SK-N-DZ (cell line): ENCODE measurements around the gene EP400.

Source experiments
- DNase-seq: peaks from one replicate; pipeline ENCODE4 v3.0.0-alpha.2; 2015; ENCODE audit warnings: low spot score

The EP400 gene

DNA sequence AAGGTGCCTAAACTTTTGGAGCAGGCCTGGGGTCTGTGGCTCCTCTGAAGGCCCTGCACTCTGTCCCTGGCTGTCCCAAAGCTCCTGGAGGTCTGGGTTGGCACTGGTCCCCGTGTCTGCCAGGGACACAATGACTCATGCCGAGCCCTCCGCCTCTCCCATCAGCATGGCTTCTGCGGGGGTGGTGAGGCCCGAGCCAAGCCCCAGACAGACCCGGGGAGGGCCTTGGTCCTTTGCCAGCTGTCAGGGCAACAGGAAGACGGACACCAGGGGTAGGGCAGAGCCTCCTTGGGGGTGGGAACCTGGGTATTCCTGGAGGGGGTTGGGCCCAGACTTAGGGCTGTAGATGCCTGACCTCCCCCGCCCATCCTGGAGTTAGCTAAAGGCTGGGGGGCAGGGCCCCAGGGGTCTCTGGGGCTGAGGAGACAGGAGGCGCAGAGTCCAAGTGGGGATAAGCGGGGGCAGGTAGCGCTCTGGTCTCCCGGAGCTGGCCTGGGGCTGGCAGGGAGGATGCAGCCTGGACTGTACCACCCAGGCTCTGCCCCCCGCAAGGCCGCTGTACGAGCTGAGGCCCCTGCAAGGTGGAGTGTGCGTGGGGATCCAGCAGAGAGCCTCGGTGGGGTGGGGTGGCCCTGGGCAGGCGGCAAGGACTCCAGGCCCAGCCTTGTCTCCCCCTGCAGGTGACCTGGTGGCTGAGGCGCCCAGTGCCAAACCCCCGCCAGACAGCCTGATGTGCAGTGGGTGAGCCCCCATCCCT lies 37.0 kb upstream of the EP400 start:
- no peak for DNase-seq

GRCh38 chr12:131913666-131914065 lies 36.1 kb upstream of the EP400 start:
- DNase-seq: no peak

- DNase-seq: no peak
Measured at GRCh38 chr12:131914179-131914702, 35.5 kb upstream of the EP400 start.

DNA sequence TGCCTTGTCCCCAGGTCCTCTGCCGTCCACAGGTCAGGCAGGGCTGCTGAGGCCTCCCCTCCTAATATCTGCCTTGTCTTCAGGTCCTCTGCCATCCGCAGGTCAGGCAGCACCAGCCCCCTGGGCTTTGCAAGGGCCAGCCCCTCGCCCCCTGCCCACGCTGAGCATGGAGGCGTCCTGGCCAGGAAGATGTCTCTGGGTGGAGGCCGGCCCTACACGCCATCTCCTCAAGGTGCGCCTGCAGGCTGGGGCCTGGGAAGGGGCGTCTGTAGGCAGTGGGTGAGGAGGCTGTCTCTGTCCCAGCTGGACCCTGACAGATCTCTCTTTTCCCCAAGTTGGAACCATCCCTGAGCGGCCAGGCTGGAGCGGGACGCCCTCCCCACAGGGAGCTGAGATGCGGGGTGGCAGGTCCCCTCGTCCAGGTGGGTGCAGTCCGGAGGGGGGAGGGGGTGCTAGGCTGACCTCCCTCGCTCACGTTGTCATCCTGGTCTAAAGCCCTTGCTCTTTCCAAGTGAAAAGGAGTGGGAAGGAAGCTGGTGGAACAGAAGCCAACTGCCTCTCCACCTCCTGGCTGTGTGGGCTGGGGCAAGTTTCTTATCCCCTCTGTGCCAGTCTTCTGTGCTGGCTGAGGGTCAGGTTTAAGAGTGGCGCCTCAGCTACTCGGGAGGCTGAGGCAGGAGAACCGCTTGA lies 34.6 kb upstream of the EP400 start:
- DNase-seq: no peak

DNA sequence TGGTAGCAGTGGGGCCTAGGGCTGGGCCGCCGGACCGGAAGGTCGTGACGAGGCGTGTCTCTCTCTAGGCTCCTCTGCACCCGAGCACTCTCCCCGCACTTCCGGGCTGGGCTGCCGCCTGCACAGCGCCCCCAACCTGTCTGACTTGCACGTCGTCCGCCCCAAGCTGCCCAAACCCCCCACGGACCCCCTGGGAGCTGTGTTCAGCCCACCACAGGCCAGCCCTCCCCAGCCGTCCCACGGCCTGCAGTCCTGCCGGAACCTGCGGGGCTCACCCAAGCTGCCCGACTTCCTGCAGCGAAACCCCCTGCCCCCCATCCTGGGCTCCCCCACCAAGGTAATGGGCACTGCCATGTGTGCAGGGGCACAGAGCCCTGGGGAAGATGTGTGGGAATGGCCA lies 33.9 kb upstream of the EP400 start:
- no peak for DNase-seq

- no peak for DNase-seq
Measured at GRCh38 chr12:131916306-131917138, 33.2 kb upstream of the EP400 start.

- DNase-seq: no peak
Measured at GRCh38 chr12:131917139-131917710, 32.5 kb upstream of the EP400 start.

- no peak for DNase-seq
Measured at GRCh38 chr12:131917711-131918306, 31.9 kb upstream of the EP400 start.

DNA sequence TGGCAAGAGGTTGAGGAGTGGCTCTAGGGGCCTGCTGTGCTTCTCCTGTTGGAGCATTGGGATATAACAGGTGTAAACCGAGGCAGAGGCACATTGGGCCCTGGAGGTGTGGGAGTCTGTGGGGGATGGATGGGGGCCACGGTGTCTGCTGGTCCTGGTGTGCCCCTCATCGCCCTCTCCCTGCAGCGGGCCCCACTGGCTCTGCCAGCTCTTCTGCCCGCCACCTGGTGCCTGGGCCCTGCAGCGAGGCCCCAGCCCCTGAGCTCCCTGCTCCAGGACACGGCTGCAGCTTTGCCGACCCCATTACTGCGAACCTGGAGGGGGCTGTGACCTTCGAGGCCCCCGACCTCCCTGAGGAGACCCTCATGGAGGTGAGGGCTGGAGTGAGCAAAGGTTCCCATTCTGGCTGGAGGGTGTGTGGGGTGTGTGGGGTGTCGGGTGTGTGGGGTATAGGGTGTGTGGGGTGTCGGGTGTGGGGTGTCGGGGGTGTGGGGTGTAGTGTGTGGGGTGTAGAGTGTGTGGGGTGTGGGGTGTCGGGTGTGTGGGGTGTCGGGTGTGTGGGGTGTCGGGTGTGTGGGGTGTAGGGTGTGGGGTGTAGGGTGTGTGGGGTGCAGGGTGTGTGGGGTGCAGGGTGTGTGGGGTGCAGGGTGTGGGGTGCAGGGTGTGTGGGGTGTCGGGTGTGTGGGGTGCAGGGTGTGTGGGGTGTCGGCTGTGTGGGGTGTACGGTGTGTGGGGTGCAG lies 31.3 kb upstream of the EP400 start:
- no peak for DNase-seq

DNA sequence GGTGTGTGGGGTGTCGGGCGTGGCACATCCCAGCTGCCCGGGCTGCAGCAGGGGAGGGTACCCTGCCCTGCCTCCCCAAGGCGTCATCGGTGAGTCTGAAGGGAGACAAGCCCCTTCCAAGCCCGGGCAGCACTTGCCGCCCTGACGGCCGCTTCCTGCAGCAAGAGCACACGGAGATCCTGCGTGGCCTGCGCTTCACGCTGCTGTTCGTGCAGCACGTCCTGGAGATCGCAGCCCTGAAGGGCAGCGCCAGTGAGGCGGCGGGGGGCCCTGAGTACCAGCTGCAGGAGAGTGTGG lies 30.7 kb upstream of the EP400 start:
- no peak for DNase-seq

GRCh38 chr12:131919366-131920156 lies 30.2 kb upstream of the EP400 start:
- DNase-seq: no peak

DNA sequence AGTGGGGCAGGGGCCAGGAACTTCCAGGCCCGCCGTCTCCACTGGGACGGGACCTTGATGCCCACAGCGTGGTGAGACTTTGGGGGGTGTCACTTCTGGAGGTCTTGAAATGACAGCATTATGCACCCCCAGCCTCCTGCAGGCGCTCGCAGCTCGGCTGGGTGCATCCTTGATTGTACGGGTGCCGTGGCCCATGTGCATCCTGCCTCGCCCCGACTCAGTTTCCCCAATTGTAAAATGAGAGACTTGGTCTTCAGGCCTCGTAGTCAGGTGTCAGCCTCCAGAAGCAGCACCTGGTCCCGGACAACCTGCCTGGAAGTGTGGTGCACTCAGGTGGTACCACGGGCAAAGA lies 29.6 kb upstream of the EP400 start:
- DNase-seq: no peak

DNA sequence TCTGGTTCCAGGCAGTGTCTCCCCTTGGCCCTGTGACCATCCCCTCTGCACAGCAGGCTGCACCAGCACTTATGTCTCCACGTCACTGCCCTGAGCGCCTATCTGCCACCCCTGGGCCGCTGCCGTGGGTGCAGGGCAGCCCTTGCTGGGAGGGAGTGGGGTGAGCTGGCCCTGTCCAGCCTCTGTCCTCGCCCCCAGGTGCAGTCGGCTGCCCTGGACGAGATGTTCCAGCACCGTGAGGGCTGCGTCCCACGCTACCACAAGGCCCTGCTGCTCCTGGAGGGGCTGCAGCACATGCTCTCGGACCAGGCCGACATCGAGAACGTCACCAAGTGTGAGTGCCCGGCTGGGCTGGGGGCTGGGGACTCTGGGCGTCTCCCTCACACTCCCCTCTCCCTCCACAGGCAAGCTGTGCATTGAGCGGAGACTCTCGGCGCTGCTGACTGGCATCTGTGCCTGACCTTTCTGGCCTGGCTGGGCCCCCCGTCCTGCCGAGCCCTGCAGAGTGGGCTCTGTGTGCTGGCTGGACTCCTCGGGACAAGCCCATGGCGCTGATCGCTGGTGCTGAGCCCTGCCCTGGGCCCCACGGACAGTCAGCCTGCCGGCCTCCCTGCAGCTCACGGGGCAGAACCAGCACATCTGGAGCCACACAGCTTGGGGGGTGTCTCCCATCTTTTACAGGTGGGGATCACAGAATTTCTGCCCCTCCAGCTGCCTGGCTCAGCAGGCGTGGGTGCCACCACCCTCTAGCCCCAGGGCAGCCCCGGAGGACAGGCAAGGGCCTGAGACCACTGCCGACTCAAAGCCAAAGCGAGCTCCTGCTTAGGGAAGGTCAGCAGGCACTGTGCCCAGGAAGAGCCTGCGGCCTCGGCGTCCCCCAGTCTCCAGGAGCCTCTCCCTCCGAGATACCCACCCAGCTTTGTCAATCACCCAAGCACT lies 28.6 kb upstream of the EP400 start:
- no peak for DNase-seq

GRCh38 chr12:131921866-131922769 lies 27.6 kb upstream of the EP400 start:
- DNase-seq: no peak

DNA sequence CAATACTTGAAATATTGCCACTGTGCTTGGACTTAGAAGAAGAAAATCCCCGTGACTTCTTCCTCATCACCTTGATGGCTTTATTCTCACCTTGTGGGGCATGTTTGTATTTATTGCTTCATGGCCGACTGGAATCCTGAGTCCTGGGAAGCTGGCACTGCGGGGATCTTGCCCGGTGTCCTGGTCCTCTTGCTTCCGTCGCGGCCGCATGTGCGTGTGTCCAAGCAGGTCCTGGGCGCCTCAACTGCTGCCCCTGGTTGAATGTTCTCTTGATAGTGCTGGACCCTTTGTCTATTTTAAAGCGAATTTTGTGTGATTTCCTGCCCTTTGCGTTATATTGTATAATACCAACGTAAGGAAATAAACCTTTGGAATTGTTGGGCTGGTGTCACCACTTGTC lies 27.0 kb upstream of the EP400 start:
- no peak for DNase-seq

- DNase-seq: no peak
Measured at GRCh38 chr12:131923260-131923659, 26.5 kb upstream of the EP400 start.

GRCh38 chr12:131927110-131928079 lies 22.3 kb upstream of the EP400 start:
- no peak for DNase-seq
